Keratinocyte (primary cell): Measurements from ENCODE around the gene NR6A1. TPM values are rescaled to one million over a fixed set of nuclear protein-coding genes. Genes with fewer than 3 reads are reported as not detected.
"Not testable (repeated sequence)": the region's sequence is repeated elsewhere in the genome, so short reads cannot be mapped to it uniquely, and the experiment has no call there.

Experiments
- DNase-seq: peaks from one replicate; pipeline ENCODE4 v3.0.0-alpha.2; 2011; ENCODE audit warnings: low read depth, missing footprints, low spot score
- FAIRE-seq: peaks from 2 replicates; lab custom pipeline; 2011; peaks lifted over from hg19 to GRCh38; lab: Jason Lieb, UNC
- H2AFZ ChIP-seq: 2 replicates; pipeline ENCODE4 v1.6.0; 2012; ENCODE audit warnings: low read length, control low read depth, inconsistent platforms; ENCODE audit not compliant: control insufficient read depth
- H3K27ac ChIP-seq: 2 replicates; pipeline ENCODE4 v1.5.1; 2011; ENCODE audit warnings: low read length; ENCODE audit not compliant: control insufficient read depth, insufficient read depth
- H3K27me3 ChIP-seq: 3 replicates; pipeline ENCODE4 v1.6.0; 2011; ENCODE audit warnings: low read length; ENCODE audit not compliant: control insufficient read depth, insufficient read depth; ENCODE audit errors: extremely low read depth
- H3K36me3 ChIP-seq, 2 experiments: 2 replicates in 1 of 2; 3 replicates in 1 of 2; pipeline ENCODE4 v1.5.1; 2011; ENCODE audit warnings: low read length in 2 of 2, mild to moderate bottlenecking in 1 of 2; ENCODE audit not compliant: control insufficient read depth in 2 of 2, insufficient read depth in 2 of 2; ENCODE audit errors: extremely low read depth in 1 of 2
- H3K4me1 ChIP-seq: 3 replicates; pipeline ENCODE4 v1.5.1; 2011; ENCODE audit warnings: low read length; ENCODE audit not compliant: control insufficient read depth, insufficient read depth; ENCODE audit errors: extremely low read depth
- H3K4me2 ChIP-seq: 3 replicates; pipeline ENCODE4 v1.6.0; 2011; ENCODE audit warnings: low read depth, low read length; ENCODE audit not compliant: control insufficient read depth, insufficient read depth; ENCODE audit errors: extremely low read depth
- H3K4me3 ChIP-seq, 3 experiments: fragments of 200-600 bp in 1 of 3; sonication (generic) in 1 of 3; 2 replicates in 2 of 3; 3 replicates in 1 of 3; pipeline ENCODE4 v1.5.1; 2011 to 2016; ENCODE audit warnings: low read length in 3 of 3, mild to moderate bottlenecking in 3 of 3, control low read depth in 2 of 3, inconsistent platforms in 1 of 3, low read depth in 1 of 3, mixed read lengths in 1 of 3, mixed run types in 1 of 3, moderate library complexity in 1 of 3; ENCODE audit not compliant: control insufficient read depth in 2 of 3, insufficient read depth in 2 of 3; ENCODE audit errors: extremely low read depth in 1 of 3
- H3K79me2 ChIP-seq: 2 replicates; pipeline ENCODE4 v1.6.0; 2012; ENCODE audit warnings: low read length; ENCODE audit not compliant: control insufficient read depth, insufficient read depth
- H3K9ac ChIP-seq: 3 replicates; pipeline ENCODE4 v1.6.0; 2011; ENCODE audit warnings: low read length; ENCODE audit not compliant: control insufficient read depth, insufficient read depth; ENCODE audit errors: extremely low read depth
- H3K9me1 ChIP-seq: 3 replicates; pipeline ENCODE4 v1.6.0; 2011; ENCODE audit warnings: low read length; ENCODE audit not compliant: control insufficient read depth, insufficient read depth; ENCODE audit errors: extremely low read depth
- H3K9me3 ChIP-seq: 2 replicates; pipeline ENCODE4 v1.5.1; 2012; ENCODE audit warnings: low read depth, low read length; ENCODE audit not compliant: control insufficient read depth
- H4K20me1 ChIP-seq: 3 replicates; pipeline ENCODE4 v1.6.0; 2011; ENCODE audit warnings: low read length; ENCODE audit not compliant: control insufficient read depth, insufficient read depth; ENCODE audit errors: extremely low read depth
- EZH2 ChIP-seq: IDR thresholded peaks from one replicate; pipeline ENCODE4 v1.6.1; 2012; ENCODE audit warnings: inconsistent platforms, mild to moderate bottlenecking, low read length, moderate library complexity
- dilution Hi-C: fragments of 300-500 bp; cut with MboI; formaldehyde crosslinking; loops from one replicate; pipeline ENCODE4 v1.7.0; 2020; ENCODE audit warnings: low sequenced_read_pairs; ENCODE audit not compliant: extremely low pct_ligation_motif_present
- polyA plus RNA-seq, 5 experiments: library from polyadenylated mRNA; depleted of rRNA in 3 of 5; stranded (reverse) in 3 of 5; stranded (forward) in 1 of 5; unstranded in 1 of 5; fragments of >200 nt; gene quantifications; 1 replicate in 1 of 5; 2 replicates in 3 of 5; 3 replicates in 1 of 5; pipeline versions ENCODE4 v1.2.1 to v1.2.3, GENCODE V29; 2011 to 2012; ENCODE audit warnings: missing spikeins in 2 of 5, low read depth in 1 of 5, low replicate concordance in 1 of 5
- TF ChIP-seq, protein P1 (sequence below), 3 experiments: IDR thresholded peaks in 1 of 3; conservative IDR thresholded peaks in 1 of 3; optimal IDR thresholded peaks in 1 of 3; 2 replicates in 2 of 3; 3 replicates in 1 of 3; pipeline versions ENCODE3 to v1.5.1; 2011; ENCODE audit warnings: low read length in 3 of 3, mild to moderate bottlenecking in 3 of 3, moderate library complexity in 2 of 3, control low read depth in 1 of 3, inconsistent platforms in 1 of 3; ENCODE audit not compliant: insufficient read depth in 2 of 3; ENCODE audit errors: extremely low read depth in 1 of 3

The NR6A1 gene
- polyA plus RNA-seq, 1 donor (not counting 4 experiments of a cell fraction or from before 2014, with no cell fraction given), result 1.8 TPM

DNA sequence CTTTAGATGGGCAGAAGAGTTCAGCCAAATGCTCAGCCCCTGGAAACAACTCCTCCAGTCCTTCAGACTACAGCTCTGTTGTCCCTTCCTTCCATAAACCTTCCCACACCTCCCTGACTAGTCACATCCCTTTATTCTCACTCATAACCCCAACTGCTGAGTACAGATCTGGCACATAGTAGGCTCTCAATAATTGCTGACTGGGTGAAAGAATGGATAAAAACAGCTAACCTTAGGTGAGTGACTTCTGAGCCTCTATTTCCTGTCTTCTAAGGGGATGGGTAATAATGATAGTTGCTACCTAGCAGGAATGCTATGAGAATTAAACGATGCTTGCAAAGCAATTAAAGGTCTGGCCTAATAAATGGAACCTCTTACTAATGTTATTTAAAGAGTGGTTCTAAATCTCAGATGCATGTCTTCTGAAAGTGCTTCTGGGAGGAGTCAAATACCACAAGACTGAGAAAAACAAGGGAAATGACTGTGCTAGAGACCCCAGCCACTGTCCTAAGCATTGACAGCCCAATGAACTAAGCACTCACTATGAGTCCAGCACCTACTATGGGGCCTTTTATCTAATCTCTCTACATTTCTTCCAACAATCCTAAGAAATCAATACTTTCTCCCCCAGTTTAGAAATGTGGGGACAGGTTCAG, 2.5 kb upstream of the NR6A1 start:
- Histone ChIP-seq H3K4me2 (no peak overlapping the region), H3K79me2 (peaks cover 1% of the 10 kb centered on the region), H3K27me3 (peaks cover 15% of the 10 kb centered on the region), H3K36me3 (no peaks in the 10 kb centered on the region), H3K9me1 (no peaks in the 10 kb centered on the region), H3K4me3 (no peak overlapping the region), H4K20me1 (no peaks in the 10 kb centered on the region), H3K27ac (no peak overlapping the region), H2AFZ (no peak overlapping the region), H3K9me3 (no peaks in the 10 kb centered on the region), H3K4me1 (peaks cover 9% of the 10 kb centered on the region), H3K9ac (no peak overlapping the region)
- dilution Hi-C loops, result no loop called here
- TF ChIP-seq EZH2, result no peak
- TF ChIP-seq, protein P1, sequence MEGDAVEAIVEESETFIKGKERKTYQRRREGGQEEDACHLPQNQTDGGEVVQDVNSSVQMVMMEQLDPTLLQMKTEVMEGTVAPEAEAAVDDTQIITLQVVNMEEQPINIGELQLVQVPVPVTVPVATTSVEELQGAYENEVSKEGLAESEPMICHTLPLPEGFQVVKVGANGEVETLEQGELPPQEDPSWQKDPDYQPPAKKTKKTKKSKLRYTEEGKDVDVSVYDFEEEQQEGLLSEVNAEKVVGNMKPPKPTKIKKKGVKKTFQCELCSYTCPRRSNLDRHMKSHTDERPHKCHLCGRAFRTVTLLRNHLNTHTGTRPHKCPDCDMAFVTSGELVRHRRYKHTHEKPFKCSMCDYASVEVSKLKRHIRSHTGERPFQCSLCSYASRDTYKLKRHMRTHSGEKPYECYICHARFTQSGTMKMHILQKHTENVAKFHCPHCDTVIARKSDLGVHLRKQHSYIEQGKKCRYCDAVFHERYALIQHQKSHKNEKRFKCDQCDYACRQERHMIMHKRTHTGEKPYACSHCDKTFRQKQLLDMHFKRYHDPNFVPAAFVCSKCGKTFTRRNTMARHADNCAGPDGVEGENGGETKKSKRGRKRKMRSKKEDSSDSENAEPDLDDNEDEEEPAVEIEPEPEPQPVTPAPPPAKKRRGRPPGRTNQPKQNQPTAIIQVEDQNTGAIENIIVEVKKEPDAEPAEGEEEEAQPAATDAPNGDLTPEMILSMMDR (optimal IDR thresholded peaks at IDR 0.05 in 1 of 3, IDR thresholded peaks at IDR 0.05 in 1 of 3, conservative IDR thresholded peaks at IDR 0.05 in 1 of 3; ENCODE audit: extremely low read depth in 1 of 3, insufficient read depth in 2 of 3, low read length in 3 of 3), result no peak
- DNase-seq (no peak), FAIRE-seq (no peak)

- not testable (repeated sequence) for FAIRE-seq
Observed at GRCh38 chr9:124772877-124773276, 1.8 kb upstream of the NR6A1 start.

More at GRCh38 chr9:124772877-124773276, 1.8 kb upstream of the NR6A1 start:
- DNase-seq, H3K79me2 ChIP-seq, H3K36me3 ChIP-seq, H4K20me1 ChIP-seq, H3K4me2 ChIP-seq, dilution Hi-C loops, H3K4me3 ChIP-seq, H2AFZ ChIP-seq, H3K27ac ChIP-seq, H3K9me3 ChIP-seq, H3K9ac ChIP-seq, H3K9me1 ChIP-seq, H3K4me1 ChIP-seq: not testable (repeated sequence)
- H3K27me3 ChIP-seq, result peaks cover 15% of the 10 kb centered on the region
